ENCODE measurements around the gene MFAP4. TPM values are rescaled to one million over a fixed set of nuclear protein-coding genes. Genes with fewer than 3 reads are reported as not detected.

The MFAP4 gene
- total and polyA plus RNA-seq, 9 of the 15 experiments (the other 6 are each of a cell fraction or from before 2014, with no cell fraction given): 0.07 to 0.24 TPM; not detected in 7

- ChIA-PET POLR2A (interaction anchor here (0.9 to 2.2 kb wide), 6 partner anchors 9 to 56 kb away, joined by 3 to 11 read pairs (median 7); partner anchors contain the start of genes B9D1 and MFAP4), CTCF (ENCODE audit: low intra/inter-chr PET ratio) (no interaction called here)
- Histone ChIP-seq H2AFZ (ENCODE audit: low read depth, low read length) (peak overlapping the region; percentile 98), H3K79me2 (ENCODE audit: control insufficient read depth, insufficient read depth, low read length) (peaks cover 9% of the 10 kb centered on the region; the same call in 2 of the 3 replicates), H3K27me3 (ENCODE audit: control insufficient read depth in 2 of 2, insufficient read depth in 2 of 2, low read length in 2 of 2) (no peaks in the 10 kb centered on the region; a peak in 1 of 5 replicates), H3K36me3 (ENCODE audit: control insufficient read depth, insufficient read depth, low read length) (peaks cover 21% of the 10 kb centered on the region; the same call in 1 of the 3 replicates), H3K4me1 (replicated peaks in 1 of 2; ENCODE audit: control insufficient read depth in 2 of 2, insufficient read depth in 2 of 2, low read length in 2 of 2) (peaks cover 0 to 11% of the 10 kb centered on the region in 2 experiments; a peak in 3 of 5 replicates), H3K9ac (ENCODE audit: insufficient read depth in 1 of 2, low read depth in 2 of 2, low read length in 2 of 2) (peak overlapping the region; percentile 83 to 92), H3K27ac (ENCODE audit: extremely low read depth, low read depth, low read length) (peak overlapping the region; percentile 83), H3K9me1 (ENCODE audit: control insufficient read depth, insufficient read depth, low read length) (no peaks in the 10 kb centered on the region), H4K20me1 (replicated peaks; ENCODE audit: control insufficient read depth, insufficient read depth, low read length) (no peaks in the 10 kb centered on the region), H3K4me2 (ENCODE audit: insufficient read depth, low read length) (peak overlapping the region; percentile 87), H3K4me3 (peak overlapping the region; percentile 65), H3K9me3 (replicated peaks; ENCODE audit: control insufficient read depth, insufficient read depth, low read depth, low read length) (no peaks in the 10 kb centered on the region)
- peak; percentile 94 for FAIRE-seq
- peak; percentile 98 for ATAC-seq
- WGBS (ENCODE audit: insufficient coverage, low coverage, missing lambda C conversion rate): 1% methylated on average over 52 of the region's 67 CpGs
- intact Hi-C loops (cut with micrococcal nuclease) (no loop called here), in situ Hi-C loops (cut with MboI) (no loop called here)
- BruUV-seq (replicated peaks): no TSS peak
- DNase-seq (ENCODE audit: extremely low read depth in 1 of 4, low spot score in 3 of 4): peak; percentile 92 to 97 (median 95)
- TF ChIP-seq ZNF586 (CRISPR knock-in tag; conservative IDR thresholded peaks at IDR 0.05) (no peak), SNAPC5 (CRISPR knock-in tag; IDR thresholded peaks at IDR 0.05) (no peak), MTA2 (IDR thresholded peaks at IDR 0.05; ENCODE audit: low read depth) (no peak), SMARCC2 (IDR thresholded peaks at IDR 0.05; ENCODE audit: low read depth) (no peak), TAF15 (IDR thresholded peaks at IDR 0.05; ENCODE audit: low read depth, low read length) (no peak), RAD51 (IDR thresholded peaks at IDR 0.05; ENCODE audit: borderline replicate concordance, low read depth) (no peak), CTCFL (IDR thresholded peaks at IDR 0.05; ENCODE audit: borderline replicate concordance, insufficient read depth, low read depth, low read length, poor library complexity, severe bottlenecking) (no peak), HNRNPUL1 (IDR thresholded peaks at IDR 0.05; ENCODE audit: low read length) (no peak), ZFP36 (IDR thresholded peaks at IDR 0.05; ENCODE audit: low read depth, low read length, partially characterized antibody) (no peak), HMG20A (CRISPR knock-in tag; conservative IDR thresholded peaks at IDR 0.05) (no peak), BRD9 (IDR thresholded peaks at IDR 0.05; ENCODE audit: low read depth, partially characterized antibody) (no peak), YY1 (IDR thresholded peaks at IDR 0.05; ENCODE audit: borderline replicate concordance in 1 of 3, control insufficient read depth in 1 of 3, extremely low read depth in 1 of 3, insufficient read depth in 3 of 3, insufficient read length in 1 of 3, insufficient replicate concordance in 2 of 3, low read depth in 1 of 3, low read length in 2 of 3) (peak; percentile 8 to 92 (median 84)), RBM15 (IDR thresholded peaks at IDR 0.05; ENCODE audit: insufficient read depth, low read length) (no peak), SREBF2 (CRISPR knock-in tag; IDR thresholded peaks at IDR 0.05) (no peak), GABPA (tag; conservative IDR thresholded peaks at IDR 0.05; ENCODE audit: low read depth) (peak; percentile 98), ETV1 (tag; conservative IDR thresholded peaks at IDR 0.05; ENCODE audit: low read depth) (peak; percentile 71), NCOA4 (IDR thresholded peaks at IDR 0.05; ENCODE audit: partially characterized antibody) (no peak), BCL6 (CRISPR knock-in tag; IDR thresholded peaks at IDR 0.05) (no peak), ZNF445 (CRISPR knock-in tag; IDR thresholded peaks at IDR 0.05; ENCODE audit: low read depth) (no peak), NFXL1 (CRISPR knock-in tag; IDR thresholded peaks at IDR 0.05) (no peak)
These were observed 9.2 kb downstream of the MFAP4 start for GRCh38 chr17:19377602-19378415.
